ENCODE measurements around the gene UBA7.

The UBA7 gene

DNA sequence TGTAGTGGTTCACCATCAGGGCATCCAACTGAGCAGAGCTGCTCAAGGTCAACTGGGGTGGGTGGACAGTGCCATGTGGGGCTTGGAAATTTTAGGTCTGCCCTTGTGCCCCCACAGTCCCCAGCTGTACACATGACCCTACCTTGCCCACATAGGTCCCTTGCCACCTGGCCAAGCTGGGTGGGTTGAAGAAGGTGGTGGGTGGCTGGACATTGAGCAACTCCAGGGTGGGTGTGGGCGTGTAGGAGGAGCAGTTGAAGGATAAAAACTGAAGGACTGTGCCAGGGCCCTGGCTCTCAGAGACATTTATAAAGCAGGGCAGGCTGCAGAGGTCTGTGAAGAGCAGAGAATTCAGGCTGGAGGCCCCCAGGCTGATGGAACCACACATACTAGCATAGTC, 14.6 kb downstream of the UBA7 start:
- Mint-ChIP-seq H3K27me3 (peaks cover 9 to 22% of the 10 kb centered on the region in 2 donors), H3K27ac (no peak overlapping the region), H3K4me1 (peaks cover 9 to 17% of the 10 kb centered on the region in 2 donors)

DNA sequence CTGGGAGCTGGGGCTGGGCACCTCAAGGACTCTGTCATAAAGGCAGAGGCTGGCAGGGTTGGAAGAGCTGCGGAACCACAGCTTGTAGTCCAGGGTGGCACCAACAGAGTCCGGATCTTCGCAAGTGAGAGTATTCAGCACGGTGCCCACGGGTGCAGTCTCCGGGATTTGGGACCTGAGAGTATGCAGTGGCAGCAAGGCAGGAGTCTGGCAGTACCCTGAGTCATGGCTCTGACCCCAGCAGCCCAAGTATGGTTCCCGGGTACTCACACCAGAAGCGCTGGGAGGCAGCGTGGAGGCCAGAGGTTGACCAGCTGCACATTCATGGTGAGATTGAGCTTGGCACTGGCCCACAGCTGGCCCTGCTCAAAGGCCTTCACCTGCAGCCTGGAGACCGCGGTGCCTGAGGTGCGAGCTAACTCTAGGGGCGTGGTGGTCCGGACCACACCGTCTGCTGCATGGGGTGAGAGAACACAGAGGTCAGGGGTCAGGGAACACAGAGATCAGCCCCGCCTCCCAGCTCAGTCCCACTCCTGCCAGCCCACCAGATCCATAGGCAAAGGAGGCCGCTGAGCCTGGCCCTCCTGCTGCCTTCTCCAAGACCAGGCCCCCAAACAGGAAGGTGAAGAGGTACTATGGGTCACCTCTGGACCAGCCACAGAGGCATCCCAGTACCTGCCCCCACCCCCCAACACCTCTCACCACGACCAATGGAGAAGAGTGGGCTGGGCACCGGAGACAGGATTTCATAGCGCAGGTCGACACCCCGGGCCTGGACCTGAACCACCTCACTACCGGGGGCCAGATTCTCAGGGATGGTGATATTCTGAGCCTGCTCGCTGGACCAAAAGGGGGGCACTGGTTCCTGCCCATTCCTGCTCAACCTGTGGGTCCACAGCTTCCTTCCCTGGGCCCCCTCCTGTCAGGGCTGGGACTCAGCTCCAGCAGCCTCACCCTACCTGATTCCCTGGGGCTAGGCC, 18.5 kb downstream of the UBA7 start:
- DNase-seq = no peak
- Mint-ChIP-seq H3K27ac (no peak overlapping the region), H3K4me3 (no peak overlapping the region), H3K4me1 (peaks cover 0 to 2% of the 10 kb centered on the region in 2 donors), H3K9me3 (no peaks in the 10 kb centered on the region), H3K36me3 (no peaks in the 10 kb centered on the region), H3K27me3 (peaks cover 0 to 7% of the 10 kb centered on the region in 2 donors)
- ATAC-seq (replicated peaks) = no peak

More for the DNA sequence above, 14.6 kb downstream of the UBA7 start:
- no peak for ATAC-seq (replicated peaks)
- no peak for DNase-seq
- H3K9me3 Mint-ChIP-seq = no peaks in the 10 kb centered on the region
- H3K4me3 Mint-ChIP-seq = no peak overlapping the region
- no peaks in the 10 kb centered on the region for H3K36me3 Mint-ChIP-seq

DNA sequence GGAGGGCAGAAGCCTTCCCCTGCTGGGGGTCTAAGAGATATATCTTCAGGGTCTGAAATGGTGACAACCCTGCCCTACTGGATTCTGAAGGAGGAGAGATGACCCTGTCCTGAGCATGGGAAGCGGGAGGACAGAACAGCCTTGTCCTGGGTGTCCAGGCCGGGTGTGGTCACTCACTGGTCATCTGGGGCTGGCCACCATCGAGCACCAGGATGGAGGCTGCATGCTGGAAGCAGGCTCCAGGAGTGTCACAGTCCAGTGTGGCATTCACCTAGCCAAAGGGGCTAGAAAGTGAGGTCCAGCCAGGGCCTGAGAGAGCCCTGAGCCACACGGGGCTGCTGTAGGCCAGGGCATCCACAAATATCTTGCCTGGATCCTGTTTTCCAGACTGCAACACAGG, 19.3 kb downstream of the UBA7 start:
- H3K27me3 Mint-ChIP-seq = peaks cover 0 to 7% of the 10 kb centered on the region in 2 donors
- DNase-seq (no peak), ATAC-seq (replicated peaks) (no peak)
- H3K4me1 Mint-ChIP-seq = peaks cover 0 to 4% of the 10 kb centered on the region in 2 donors
- H3K9me3 Mint-ChIP-seq = no peaks in the 10 kb centered on the region
- H3K4me3 Mint-ChIP-seq = no peak overlapping the region
- H3K27ac Mint-ChIP-seq = no peak overlapping the region
- H3K36me3 Mint-ChIP-seq = no peaks in the 10 kb centered on the region

DNA sequence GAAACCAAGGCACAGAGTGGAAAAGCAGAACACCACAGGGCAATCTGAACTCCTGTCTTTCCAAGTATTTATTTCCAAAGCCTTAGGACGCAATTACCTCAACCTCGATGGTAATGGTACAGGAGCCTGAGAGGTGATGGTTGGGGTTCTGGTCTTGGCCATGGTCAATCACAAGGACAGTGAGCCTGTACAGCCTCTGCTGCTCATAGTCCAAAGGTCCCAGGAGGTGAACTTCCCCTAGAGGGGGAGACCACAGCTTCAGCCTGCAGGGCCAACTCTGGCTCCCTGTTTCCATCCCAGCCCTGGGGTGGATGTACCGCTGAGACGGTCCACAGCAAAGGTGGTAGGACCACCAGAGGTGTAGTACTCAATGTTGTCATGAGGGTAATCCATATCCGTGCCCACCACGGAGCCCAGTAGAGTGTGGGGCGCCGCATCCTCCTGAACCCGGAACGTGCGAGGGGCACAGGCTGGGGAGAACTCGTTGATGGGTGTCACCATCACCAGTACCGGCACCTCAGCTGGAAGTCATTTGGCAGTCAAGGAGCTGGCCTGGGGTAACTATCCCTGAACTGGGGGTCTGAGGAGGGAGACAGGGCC, 20.2 kb downstream of the UBA7 start:
- no peaks in the 10 kb centered on the region for H3K36me3 Mint-ChIP-seq
- H3K4me1 Mint-ChIP-seq = peaks cover 0 to 4% of the 10 kb centered on the region in 2 donors
- H3K9me3 Mint-ChIP-seq = no peaks in the 10 kb centered on the region
- no peak overlapping the region for H3K4me3 Mint-ChIP-seq
- H3K27me3 Mint-ChIP-seq = peaks cover 0 to under 1% of the 10 kb centered on the region in 2 donors
- ATAC-seq (replicated peaks) = no peak
- DNase-seq = no peak
- no peak overlapping the region for H3K27ac Mint-ChIP-seq

DNA sequence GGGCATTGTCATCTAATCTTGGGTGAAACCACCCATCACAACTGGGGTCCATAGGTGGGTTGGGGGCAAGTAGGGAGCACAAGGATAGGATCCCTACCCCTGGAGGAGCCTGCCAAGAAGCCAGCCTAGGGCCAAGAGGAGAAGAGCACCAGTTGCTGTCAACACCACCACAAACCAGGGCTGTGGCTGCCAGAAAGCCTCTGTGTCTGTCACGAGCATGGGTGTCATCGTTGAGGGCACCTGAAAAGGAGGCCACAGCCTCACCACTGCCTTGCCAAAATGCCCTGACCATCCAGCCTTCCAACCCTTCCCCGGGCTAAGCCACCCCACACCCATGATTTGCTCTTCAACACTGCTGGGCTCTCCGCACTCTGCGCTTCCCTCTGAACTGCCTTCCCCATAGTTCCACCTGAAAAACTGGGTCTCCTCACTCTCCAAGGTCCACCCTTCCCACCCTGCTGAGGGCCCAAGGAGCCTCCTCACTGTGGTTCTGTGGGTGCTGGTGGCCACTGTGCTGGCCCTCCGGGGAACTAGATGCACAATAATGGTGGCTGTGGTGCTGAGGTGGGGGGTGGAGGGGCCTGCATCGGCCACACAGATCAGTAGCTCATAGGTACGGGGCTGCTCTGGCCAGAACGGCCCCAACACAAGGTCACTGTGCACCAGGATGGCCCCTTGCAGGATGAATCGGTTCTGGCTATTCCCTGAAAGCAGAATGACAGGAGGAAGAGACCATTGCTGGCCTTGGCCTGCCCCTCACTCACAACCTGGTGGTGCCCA, 21.2 kb downstream of the UBA7 start:
- Mint-ChIP-seq H3K4me1 (peaks cover 0 to 4% of the 10 kb centered on the region in 2 donors), H3K27me3 (peaks cover 0 to 3% of the 10 kb centered on the region in 2 donors), H3K36me3 (no peaks in the 10 kb centered on the region), H3K9me3 (no peaks in the 10 kb centered on the region), H3K27ac (no peak overlapping the region), H3K4me3 (no peak overlapping the region)
- DNase-seq (no peak), ATAC-seq (replicated peaks) (no peak)

DNA sequence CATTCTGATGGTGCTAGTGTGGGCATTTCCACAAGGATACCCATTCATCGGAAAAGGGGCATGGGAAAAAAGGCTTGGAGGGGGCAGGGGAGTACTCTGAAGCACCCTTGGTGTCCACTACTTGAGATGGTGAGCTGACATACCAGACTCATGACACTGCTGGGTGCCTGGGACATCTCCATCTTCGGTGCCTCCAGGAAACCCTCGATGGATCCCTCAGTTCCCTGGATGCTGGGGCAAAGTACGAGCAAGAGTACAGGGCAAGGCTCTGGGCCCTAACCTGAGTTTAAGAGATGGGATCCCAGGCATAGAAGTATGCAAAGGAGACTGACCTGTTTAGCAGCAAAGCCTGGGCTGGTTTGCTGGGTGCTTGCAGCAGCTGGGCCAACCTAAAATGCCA, 22.2 kb downstream of the UBA7 start:
- H3K36me3 Mint-ChIP-seq = no peaks in the 10 kb centered on the region
- no peaks in the 10 kb centered on the region for H3K9me3 Mint-ChIP-seq
- no peak for ATAC-seq (replicated peaks)
- no peak overlapping the region for H3K4me3 Mint-ChIP-seq
- H3K4me1 Mint-ChIP-seq = peaks cover 4 to 12% of the 10 kb centered on the region in 2 donors
- DNase-seq = no peak
- peaks cover 0 to 3% of the 10 kb centered on the region in 2 donors for H3K27me3 Mint-ChIP-seq
- no peak overlapping the region for H3K27ac Mint-ChIP-seq

DNA sequence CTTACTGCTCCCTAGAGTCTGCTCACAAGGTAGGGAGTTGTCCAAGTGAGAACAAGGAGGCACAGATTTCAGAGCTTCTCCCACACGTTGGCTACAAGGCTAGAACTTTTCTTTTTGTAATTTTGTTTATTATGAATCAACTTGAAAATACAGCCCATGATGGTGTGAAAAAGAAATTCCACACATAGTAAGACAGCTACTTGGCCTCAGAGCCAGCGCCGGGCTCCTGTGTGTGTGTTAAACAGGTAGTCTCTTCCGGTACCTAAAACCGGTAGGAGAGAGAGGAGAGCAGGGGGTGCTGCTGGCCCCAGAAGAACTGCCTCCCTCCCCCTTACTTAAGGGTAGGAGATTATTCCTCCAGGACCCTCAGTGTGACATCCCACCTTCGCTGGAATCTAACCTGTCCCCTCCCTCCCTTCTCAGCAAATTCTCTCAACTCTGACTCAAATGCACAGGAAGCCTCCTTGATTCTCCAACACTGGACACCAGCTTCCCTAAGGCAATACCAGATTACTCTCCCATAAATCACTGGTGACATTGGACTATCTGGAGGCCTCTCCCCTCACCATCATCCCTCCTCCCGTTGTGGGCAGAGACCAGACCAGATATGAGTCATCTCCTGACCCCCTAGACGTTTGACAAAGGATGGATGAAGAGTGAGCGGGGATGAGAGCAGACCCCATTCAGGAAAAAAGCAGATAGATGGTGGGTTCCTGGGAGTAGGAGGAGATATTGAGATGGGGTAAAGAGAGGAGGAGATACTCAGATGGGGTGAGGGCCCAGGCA, 22.9 kb downstream of the UBA7 start:
- Mint-ChIP-seq H3K27ac (no peak overlapping the region), H3K9me3 (no peaks in the 10 kb centered on the region), H3K27me3 (peaks cover 0 to 3% of the 10 kb centered on the region in 2 donors), H3K4me3 (no peak overlapping the region), H3K36me3 (no peaks in the 10 kb centered on the region), H3K4me1 (peaks cover 4 to 14% of the 10 kb centered on the region in 2 donors)
- ATAC-seq (replicated peaks) (no peak), DNase-seq (no peak)

DNA sequence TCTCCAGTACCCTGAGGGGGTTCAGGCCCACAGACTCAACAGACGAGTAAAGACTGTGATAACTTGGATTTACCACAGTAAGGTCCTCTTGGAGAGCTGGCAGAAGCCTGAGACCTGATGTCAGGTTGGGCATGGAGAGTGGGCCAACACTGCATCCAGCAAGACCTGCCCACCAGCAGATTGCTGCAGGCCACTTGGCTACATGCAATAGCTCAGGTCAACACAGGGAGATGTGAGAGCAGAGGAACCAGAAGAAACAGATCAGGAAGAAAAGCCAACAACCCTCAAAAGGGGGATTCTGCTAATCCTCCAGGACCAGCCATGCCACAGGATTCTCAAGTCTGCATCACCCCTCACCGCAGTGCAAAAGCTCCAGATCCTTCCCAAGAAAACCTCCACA, 25.7 kb downstream of the UBA7 start:
- peaks cover 2 to 4% of the 10 kb centered on the region in 2 donors for H3K36me3 Mint-ChIP-seq
- ATAC-seq (replicated peaks) = no peak
- no peak for DNase-seq
- H3K9me3 Mint-ChIP-seq = no peaks in the 10 kb centered on the region
- peaks cover 0 to 3% of the 10 kb centered on the region in 2 donors for H3K27me3 Mint-ChIP-seq
- peaks cover 7 to 26% of the 10 kb centered on the region in 2 donors for H3K4me1 Mint-ChIP-seq
- H3K27ac Mint-ChIP-seq = no peak overlapping the region
- no peak overlapping the region for H3K4me3 Mint-ChIP-seq

DNA sequence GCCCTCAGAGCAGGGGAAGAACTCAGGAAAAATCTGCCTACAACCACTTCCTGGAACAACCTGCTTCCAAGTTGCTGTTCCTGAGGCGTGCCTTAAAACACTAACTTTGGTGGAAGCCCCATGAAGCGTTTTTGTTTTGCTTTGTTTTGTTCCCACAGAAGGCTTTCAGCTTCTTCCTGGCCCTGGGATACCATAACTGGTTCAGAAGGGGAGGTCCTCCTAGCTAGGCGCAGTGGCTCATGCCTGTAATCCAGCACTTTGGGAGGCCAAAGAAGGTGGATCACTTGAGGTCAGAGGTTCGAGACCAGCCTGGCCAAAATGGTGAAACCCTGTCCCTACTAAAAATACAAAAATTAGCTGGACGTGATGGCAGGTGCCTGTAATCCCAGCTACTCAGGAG, 26.2 kb downstream of the UBA7 start:
- ATAC-seq (replicated peaks) = no peak
- Mint-ChIP-seq H3K27ac (no peak overlapping the region), H3K4me1 (peaks cover 7 to 26% of the 10 kb centered on the region in 2 donors), H3K9me3 (no peaks in the 10 kb centered on the region), H3K36me3 (peaks cover 2 to 4% of the 10 kb centered on the region in 2 donors), H3K4me3 (peak overlapping the region in 1 of 2 donors; percentile 91), H3K27me3 (peaks cover 0 to 3% of the 10 kb centered on the region in 2 donors)
- DNase-seq = no peak

DNA sequence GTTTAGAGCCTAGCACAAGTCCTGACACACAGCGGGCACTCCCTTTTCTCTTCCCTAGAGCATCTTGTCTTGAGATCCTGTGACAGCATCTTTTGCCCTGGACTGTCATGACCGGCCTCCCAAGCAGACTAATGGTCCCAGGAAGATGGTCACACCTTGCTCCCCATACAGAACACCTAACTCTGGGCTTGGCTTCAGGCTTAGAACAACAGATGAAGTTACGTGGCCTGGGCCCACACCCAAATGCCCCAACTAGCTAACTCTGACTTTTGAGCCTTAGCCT, 26.6 kb downstream of the UBA7 start:
- DNase-seq (no peak), ATAC-seq (replicated peaks) (no peak)
- Mint-ChIP-seq H3K4me1 (peaks cover 7 to 26% of the 10 kb centered on the region in 2 donors), H3K27me3 (peaks cover 0 to 3% of the 10 kb centered on the region in 2 donors), H3K36me3 (peaks cover 2 to 4% of the 10 kb centered on the region in 2 donors), H3K4me3 (peak overlapping the region; percentile 91 to 93), H3K9me3 (no peaks in the 10 kb centered on the region), H3K27ac (peak overlapping the region; percentile 99)

DNA sequence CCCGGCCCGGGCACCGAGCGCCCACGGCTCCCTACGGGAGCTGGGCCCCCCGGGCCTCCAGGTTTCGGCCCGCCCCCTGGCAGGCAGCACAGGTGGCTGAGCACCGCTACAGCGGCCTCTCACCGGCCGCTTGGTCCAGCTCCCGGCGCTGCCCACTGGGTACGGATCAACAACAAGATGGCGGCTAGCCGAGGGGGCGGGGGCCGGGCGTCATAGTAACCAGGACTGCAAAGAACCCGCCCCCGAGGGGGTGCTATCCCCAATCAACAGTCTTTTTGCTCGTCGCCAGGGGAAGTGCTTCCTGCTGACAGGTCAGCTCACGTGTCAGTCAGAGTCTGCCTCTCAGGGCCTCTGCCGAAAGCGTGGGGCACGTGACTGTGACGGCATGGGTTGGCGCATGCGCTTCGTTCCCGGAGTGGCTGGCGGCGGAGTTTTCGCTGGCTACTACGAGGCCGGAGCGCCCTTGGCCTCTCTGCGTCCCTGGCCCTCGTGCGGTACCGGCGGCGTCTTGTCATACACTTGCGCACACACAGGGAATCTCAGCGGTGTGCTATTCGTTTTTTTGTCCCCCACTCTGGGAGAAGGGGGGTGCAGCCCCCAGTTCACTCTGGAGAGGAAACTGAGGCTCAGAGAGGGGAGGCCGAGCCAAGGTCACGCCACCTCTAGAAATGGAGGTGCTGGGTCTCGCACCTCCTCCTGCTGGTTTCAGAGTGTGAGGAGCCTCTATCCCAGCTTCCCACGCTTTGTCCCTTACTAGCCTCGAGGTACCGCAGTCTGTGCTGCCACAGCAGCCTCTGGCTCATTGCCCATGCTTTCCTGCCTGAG, 27.2 kb downstream of the UBA7 start, which contains the start of gene IP6K1:
Gene IP6K1, minus strand, starts transcription at position 186 of the 825 bp plus-strand sequence. CDS start 38,502 bp downstream, outside the sequence.
- ATAC-seq (replicated peaks) (peak; percentile 99), DNase-seq (peak; percentile 100)
- H3K9me3 Mint-ChIP-seq = no peaks in the 10 kb centered on the region
- H3K27ac Mint-ChIP-seq = peak within 1 kb of the TSS; percentile 99
- peaks cover 7 to 26% of the 10 kb centered on the region in 2 donors for H3K4me1 Mint-ChIP-seq
- peaks cover 2 to 4% of the 10 kb centered on the region in 2 donors for H3K36me3 Mint-ChIP-seq
- peaks cover 0 to 3% of the 10 kb centered on the region in 2 donors for H3K27me3 Mint-ChIP-seq
- peak within 1 kb of the TSS; percentile 91 to 93 for H3K4me3 Mint-ChIP-seq

DNA sequence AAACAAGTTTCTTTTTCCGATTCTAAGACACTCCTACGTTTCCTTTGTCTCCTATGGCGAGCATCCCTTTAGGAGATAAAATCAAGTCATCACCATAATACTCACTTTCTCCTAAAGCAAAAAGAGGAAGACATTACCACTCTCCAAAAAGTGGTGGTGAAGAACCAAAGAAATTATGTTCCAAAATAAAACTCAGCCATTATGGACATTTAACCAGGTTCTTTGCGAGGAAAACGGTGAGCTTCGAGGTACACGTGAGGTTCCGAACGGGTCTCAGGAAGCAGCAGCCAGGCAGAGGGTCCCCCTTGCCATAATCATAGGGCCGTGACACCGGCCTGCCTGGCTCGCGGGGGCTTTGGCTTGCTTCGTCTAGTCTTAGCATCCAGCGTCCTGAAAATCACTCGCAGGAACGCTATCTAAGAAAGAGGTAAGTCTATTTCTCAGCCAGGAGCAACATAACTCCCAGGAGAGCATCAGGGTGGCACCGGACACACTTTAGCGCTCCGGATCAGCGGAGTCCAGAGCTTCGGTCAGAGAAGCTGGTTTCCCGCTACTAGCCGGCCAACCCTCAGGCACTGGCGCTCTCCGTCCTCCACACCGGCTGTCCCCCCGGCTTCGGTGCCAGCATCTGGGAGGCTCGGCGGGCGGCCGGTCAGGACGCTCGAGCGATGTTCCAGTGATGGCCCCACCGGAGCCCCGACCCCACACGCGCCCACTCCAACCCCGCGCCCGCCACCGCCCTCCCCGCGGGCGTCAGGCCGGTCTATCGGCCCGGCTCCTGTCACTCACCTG, 28.0 kb downstream of the UBA7 start:
- H3K36me3 Mint-ChIP-seq = peaks cover 5 to 8% of the 10 kb centered on the region in 2 donors
- no peak for DNase-seq

More for the DNA sequence above, 28.0 kb downstream of the UBA7 start:
- H3K4me1 Mint-ChIP-seq = peaks cover 10 to 34% of the 10 kb centered on the region in 2 donors
- peak; percentile 58 to 59 for ATAC-seq (replicated peaks)
- H3K27me3 Mint-ChIP-seq = peaks cover 0 to 3% of the 10 kb centered on the region in 2 donors
- peak overlapping the region; percentile 91 to 93 for H3K4me3 Mint-ChIP-seq
- peak overlapping the region; percentile 99 for H3K27ac Mint-ChIP-seq
- H3K9me3 Mint-ChIP-seq = no peaks in the 10 kb centered on the region

Measured in stimulated activated naive B cell treated with anti-CD40 and anti-IgM and Interleukin-4, amounts not matched to agents 10 μg/mL and 1 μg/mL and 100 μg/mL, for 72 hours (primary cell).